Parathyroid adenoma (tissue), 2 donors: Measurements from ENCODE around the gene SHISA2.

ENCODE experiments used
- H2AFZ ChIP-seq: fragments of 300-600 bp; sonication (generic); one replicate; pipeline ENCODE4 v1.7.0; 2017; ENCODE audit warnings: antibody characterized with exemption, mild to moderate bottlenecking
- H3K27ac ChIP-seq: fragments of 300-600 bp; sonication (generic); one replicate; pipeline ENCODE4 v1.7.0; 2017
- H3K27me3 ChIP-seq: fragments of 300-600 bp; sonication (generic); one replicate; pipeline ENCODE4 v1.7.0; 2017; ENCODE audit warnings: low read length; ENCODE audit not compliant: control insufficient read depth, insufficient read depth
- H3K36me3 ChIP-seq: fragments of 300-600 bp; sonication (generic); one replicate; pipeline ENCODE4 v1.7.0; 2017; ENCODE audit warnings: low read length; ENCODE audit not compliant: control insufficient read depth, insufficient read depth
- H3K4me1 ChIP-seq: fragments of 300-600 bp; sonication (generic); one replicate; pipeline ENCODE4 v1.7.0; 2017; ENCODE audit warnings: control low read depth
- H3K4me2 ChIP-seq: fragments of 300-600 bp; sonication (generic); one replicate; pipeline ENCODE4 v1.7.0; 2017; ENCODE audit warnings: low read length
- H3K4me3 ChIP-seq: fragments of 300-600 bp; sonication (generic); one replicate; pipeline ENCODE4 v1.7.0; 2017; ENCODE audit warnings: low read depth, low read length
- H3K79me2 ChIP-seq: fragments of 300-600 bp; sonication (generic); one replicate; pipeline ENCODE4 v1.7.0; 2017; ENCODE audit warnings: control low read depth
- H3K9ac ChIP-seq: fragments of 300-600 bp; sonication (generic); one replicate; pipeline ENCODE4 v1.7.0; 2017; ENCODE audit warnings: mild to moderate bottlenecking
- H3K9me3 ChIP-seq: fragments of 300-600 bp; sonication (generic); one replicate; pipeline ENCODE4 v1.7.0; 2017; ENCODE audit warnings: low read length; ENCODE audit not compliant: control insufficient read depth
- CTCF ChIP-seq: fragments of 300-600 bp; sonication (generic); IDR thresholded peaks from one replicate; pipeline ENCODE4 v1.7.0; 2017; ENCODE audit warnings: antibody characterized with exemption, mild to moderate bottlenecking
- donor health status: primary hyperparathyroidism.

The SHISA2 gene

DNA sequence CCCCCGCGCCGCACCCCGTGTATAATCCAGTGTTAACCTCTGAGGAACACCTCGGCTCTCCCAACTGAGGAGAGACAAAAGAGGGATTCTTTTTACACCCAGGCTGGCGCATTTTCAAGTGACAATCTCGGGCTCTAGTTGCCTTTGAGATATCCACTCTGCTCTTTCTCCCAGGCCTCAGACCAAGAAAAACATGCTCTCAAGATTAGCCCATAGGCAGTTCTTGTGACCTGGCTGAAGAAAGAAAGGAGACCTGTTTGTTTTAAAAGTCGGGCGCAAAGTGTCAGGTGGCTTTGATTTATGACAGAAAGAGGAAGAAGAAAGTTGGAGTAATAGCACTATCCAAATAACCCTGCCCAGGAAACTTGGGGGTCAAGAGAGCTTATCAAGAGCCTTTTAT lies 27.3 kb downstream of the SHISA2 start:
- no peak overlapping the region for H3K27ac ChIP-seq
- no peaks in the 10 kb centered on the region for H3K36me3 ChIP-seq
- H3K9ac ChIP-seq: no peak overlapping the region
- no peak overlapping the region for H3K4me3 ChIP-seq
- peaks cover 6% of the 10 kb centered on the region for H3K4me1 ChIP-seq
- no peaks in the 10 kb centered on the region for H3K27me3 ChIP-seq
- H3K79me2 ChIP-seq: no peaks in the 10 kb centered on the region
- no peaks in the 10 kb centered on the region for H3K9me3 ChIP-seq
- no peak overlapping the region for H3K4me2 ChIP-seq
- no peak overlapping the region for H2AFZ ChIP-seq
- TF ChIP-seq CTCF: no peak

DNA sequence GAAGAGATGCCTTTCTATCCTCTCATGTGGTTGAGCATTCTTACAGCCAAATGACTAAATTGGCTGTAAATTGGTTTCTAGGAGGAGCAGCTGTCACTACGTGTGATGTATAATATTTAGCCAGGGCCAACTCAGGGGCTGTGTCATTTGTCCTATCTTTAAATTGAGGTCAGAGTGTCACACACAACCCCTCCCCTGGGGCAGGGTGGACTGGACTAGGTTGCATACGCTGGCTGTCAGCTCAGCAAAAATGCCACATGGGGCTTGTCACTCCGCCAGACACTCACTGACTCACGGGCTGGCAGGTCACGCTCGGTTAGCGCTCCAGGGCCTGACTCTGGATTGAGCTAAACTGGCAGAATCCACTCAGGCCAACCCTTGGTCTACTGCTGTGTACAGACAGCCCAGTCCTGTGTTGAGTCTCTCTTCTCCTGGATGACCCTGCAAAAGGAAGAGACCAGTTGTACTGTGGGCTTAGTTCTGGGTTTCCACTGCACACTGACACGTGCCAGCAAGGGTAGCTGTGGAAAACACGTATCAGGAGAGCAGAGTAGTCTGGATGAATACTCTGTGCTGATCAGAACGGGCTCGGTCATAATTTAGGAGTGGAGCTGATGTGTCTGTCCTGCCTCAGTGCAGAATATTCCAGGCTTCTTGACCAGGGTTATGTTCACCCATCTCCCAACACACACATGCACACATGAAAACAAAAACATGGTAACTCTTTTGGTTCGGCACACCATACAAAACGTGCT lies 29.1 kb downstream of the SHISA2 start:
- TF ChIP-seq CTCF: no peak
- Histone ChIP-seq H2AFZ (peak overlapping the region; percentile 48), H3K4me3 (no peak overlapping the region), H3K4me2 (no peak overlapping the region), H3K36me3 (no peaks in the 10 kb centered on the region), H3K9ac (no peak overlapping the region), H3K27ac (no peak overlapping the region), H3K27me3 (no peaks in the 10 kb centered on the region), H3K9me3 (no peaks in the 10 kb centered on the region), H3K4me1 (peaks cover 6% of the 10 kb centered on the region), H3K79me2 (no peaks in the 10 kb centered on the region)

DNA sequence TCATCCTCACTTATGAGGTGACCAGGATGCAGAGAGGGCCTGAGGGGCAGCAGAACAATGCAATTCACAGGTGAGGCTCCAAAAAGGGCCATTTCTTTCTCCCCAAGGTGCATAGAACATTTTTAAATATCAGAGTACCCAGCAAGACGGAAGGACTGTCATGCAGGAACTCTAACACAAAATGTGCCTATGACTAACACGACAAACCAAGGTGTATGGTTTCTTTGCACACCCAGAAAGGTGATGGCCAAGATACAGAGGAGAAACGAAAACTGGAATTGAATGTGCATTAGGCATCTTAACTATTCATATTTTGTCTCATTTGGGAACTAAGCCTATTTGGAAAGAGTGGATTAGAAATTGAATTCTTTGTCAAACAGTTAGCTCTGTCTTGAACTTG lies 29.9 kb downstream of the SHISA2 start:
- Histone ChIP-seq H3K4me2 (no peak overlapping the region), H3K27me3 (no peaks in the 10 kb centered on the region), H3K36me3 (no peaks in the 10 kb centered on the region), H3K27ac (no peak overlapping the region), H3K4me3 (no peak overlapping the region), H2AFZ (no peak overlapping the region), H3K79me2 (no peaks in the 10 kb centered on the region), H3K9me3 (no peaks in the 10 kb centered on the region), H3K9ac (no peak overlapping the region), H3K4me1 (peaks cover 6% of the 10 kb centered on the region)
- TF ChIP-seq CTCF: no peak

- H3K27ac ChIP-seq: no peak overlapping the region
Observed at GRCh38 chr13:26021516-26021915, 30.3 kb downstream of the SHISA2 start.

More at GRCh38 chr13:26021516-26021915, 30.3 kb downstream of the SHISA2 start:
- no peak overlapping the region for H3K4me3 ChIP-seq
- TF ChIP-seq CTCF: no peak
- no peaks in the 10 kb centered on the region for H3K9me3 ChIP-seq
- no peak overlapping the region for H3K9ac ChIP-seq
- H3K27me3 ChIP-seq: no peaks in the 10 kb centered on the region
- H3K79me2 ChIP-seq: no peaks in the 10 kb centered on the region
- peaks cover 6% of the 10 kb centered on the region for H3K4me1 ChIP-seq
- no peak overlapping the region for H2AFZ ChIP-seq
- no peaks in the 10 kb centered on the region for H3K36me3 ChIP-seq
- H3K4me2 ChIP-seq: no peak overlapping the region
